Stimulated activated CD8-positive, alpha-beta memory T cell treated with anti-CD3 and anti-CD28 coated beads, Interleukin-4, amount 100 ng/mL, for 4 hours (primary cell): ENCODE results near the gene IL17RC.
"Not testable (repeated sequence)": the region's sequence is repeated elsewhere in the genome, so short reads cannot be mapped to it uniquely, and the experiment has no call there.

Source experiments
- DNase-seq, 2 donors: peaks; one replicate each; pipeline ENCODE4 v3.0.0-alpha.2; 2020; ENCODE audit warnings: low read depth in 2 of 2, low spot score in 1 of 2

The IL17RC gene

GRCh38 chr3:9891072-9891622 is 25.8 kb upstream of the IL17RC start:
- DNase-seq = no peak

GRCh38 chr3:9893739-9894138 is 23.2 kb upstream of the IL17RC start:
- DNase-seq = no peak

GRCh38 chr3:9895715-9896114 is 21.2 kb upstream of the IL17RC start:
- DNase-seq = not testable (repeated sequence)

- not testable (repeated sequence) for DNase-seq
These were observed 20.0 kb upstream of the IL17RC start for GRCh38 chr3:9896755-9897407.

- DNase-seq = no peak
These were observed 19.2 kb upstream of the IL17RC start for GRCh38 chr3:9897408-9898372.

GRCh38 chr3:9898467-9899241 is 18.2 kb upstream of the IL17RC start:
- DNase-seq = no peak

GRCh38 chr3:9899289-9899791 is 17.6 kb upstream of the IL17RC start:
- no peak for DNase-seq

- not testable (repeated sequence) for DNase-seq
These were observed 15.9 kb upstream of the IL17RC start for GRCh38 chr3:9900965-9901415.

- DNase-seq = no peak
These were observed 14.9 kb upstream of the IL17RC start for GRCh38 chr3:9901967-9902366.

GRCh38 chr3:9902372-9903237 is 14.3 kb upstream of the IL17RC start, which contains the start of gene IL17RE:
TSS of gene IL17RE (plus strand) at chr3:9902848. CDS start at chr3:9902933, 85 bp downstream.
- DNase-seq = no peak

GRCh38 chr3:9903238-9903624 is 13.7 kb upstream of the IL17RC start:
- DNase-seq = no peak

GRCh38 chr3:9903904-9904303 is 13.0 kb upstream of the IL17RC start:
- no peak for DNase-seq

- no peak for DNase-seq
These were observed 10.4 kb upstream of the IL17RC start for GRCh38 chr3:9906480-9906879.

- no peak for DNase-seq
These were observed 8.6 kb upstream of the IL17RC start for GRCh38 chr3:9908286-9908685.

GRCh38 chr3:9909221-9910013 is 7.5 kb upstream of the IL17RC start:
- DNase-seq = no peak

GRCh38 chr3:9911863-9912262 is 5.0 kb upstream of the IL17RC start:
- no peak for DNase-seq

GRCh38 chr3:9912294-9912935 is 4.5 kb upstream of the IL17RC start:
- DNase-seq = no peak

- DNase-seq = no peak
These were observed 3.3 kb upstream of the IL17RC start for GRCh38 chr3:9913601-9914000.

- no peak for DNase-seq
These were observed 2.9 kb upstream of the IL17RC start for GRCh38 chr3:9914011-9914410.
